Astrocyte (in vitro differentiated cells and primary cell): ENCODE data around the gene PCDHB16. TPM values are rescaled to one million over a fixed set of nuclear protein-coding genes. Genes with fewer than 3 reads are reported as not detected.
"Not testable (repeated sequence)": the region's sequence is repeated elsewhere in the genome, so short reads cannot be mapped to it uniquely, and the experiment has no call there.

ENCODE experiments used
- DNase-seq: peaks from one replicate; pipeline ENCODE4 v3.0.0-alpha.2; 2010; ENCODE audit warnings: low read depth
- FAIRE-seq: peaks from 2 replicates; lab custom pipeline; 2011; peaks lifted over from hg19 to GRCh38; lab: Jason Lieb, UNC
- H2AFZ ChIP-seq: 2 replicates; pipeline ENCODE4 v1.6.0; 2012; ENCODE audit warnings: low read depth, low read length, inconsistent platforms
- H3K27ac ChIP-seq: 2 replicates; pipeline ENCODE4 v1.5.1; 2011; ENCODE audit warnings: low read depth, low read length, inconsistent platforms
- H3K27me3 ChIP-seq: 2 replicates; pipeline ENCODE4 v1.6.0; 2011; ENCODE audit warnings: low read length, inconsistent platforms; ENCODE audit not compliant: insufficient read depth
- H3K36me3 ChIP-seq: 2 replicates; pipeline ENCODE4 v1.5.1; 2011; ENCODE audit warnings: low read length, inconsistent platforms; ENCODE audit not compliant: insufficient read depth
- H3K4me1 ChIP-seq: 2 replicates; pipeline ENCODE4 v1.5.1; 2011; ENCODE audit warnings: low read length, inconsistent platforms; ENCODE audit not compliant: insufficient read depth
- H3K4me2 ChIP-seq: 2 replicates; pipeline ENCODE4 v1.6.0; 2012; ENCODE audit warnings: low read length, inconsistent platforms
- H3K4me3 ChIP-seq: 2 replicates; pipeline ENCODE4 v1.5.1; 2011; ENCODE audit warnings: low read depth, mild to moderate bottlenecking, low read length, inconsistent platforms; ENCODE audit not compliant: insufficient read depth
- H3K79me2 ChIP-seq: 2 replicates; pipeline ENCODE4 v1.6.0; 2012; ENCODE audit warnings: mild to moderate bottlenecking, low read length, inconsistent platforms; ENCODE audit not compliant: insufficient read depth
- H3K9ac ChIP-seq: 2 replicates; pipeline ENCODE4 v1.6.0; 2012; ENCODE audit warnings: mild to moderate bottlenecking, low read length, inconsistent platforms
- H3K9me3 ChIP-seq: 2 replicates; pipeline ENCODE4 v1.5.1; 2012; ENCODE audit warnings: low read depth, mild to moderate bottlenecking, low read length, inconsistent platforms; ENCODE audit not compliant: insufficient read depth
- H4K20me1 ChIP-seq: 2 replicates; pipeline ENCODE4 v1.6.0; 2012; ENCODE audit warnings: low read length, inconsistent platforms; ENCODE audit not compliant: insufficient read depth
- H3K27ac Mint-ChIP-seq: one replicate; pipeline ENCODE4 v1.8.0; 2021; ENCODE audit warnings: mild to moderate bottlenecking, mixed read lengths; ENCODE audit not compliant: unreplicated experiment
- H3K27me3 Mint-ChIP-seq: one replicate; pipeline ENCODE4 v1.8.0; 2021; ENCODE audit warnings: low read depth, mixed read lengths; ENCODE audit not compliant: unreplicated experiment
- H3K36me3 Mint-ChIP-seq: one replicate; pipeline ENCODE4 v1.8.0; 2021; ENCODE audit warnings: low read depth, mixed read lengths; ENCODE audit not compliant: unreplicated experiment
- H3K4me1 Mint-ChIP-seq: one replicate; pipeline ENCODE4 v1.8.0; 2021; ENCODE audit warnings: low read depth, mixed read lengths; ENCODE audit not compliant: unreplicated experiment
- H3K4me3 Mint-ChIP-seq: one replicate; pipeline ENCODE4 v1.8.0; 2021; ENCODE audit warnings: mild to moderate bottlenecking, moderate library complexity, mixed read lengths; ENCODE audit not compliant: unreplicated experiment
- H3K9me3 Mint-ChIP-seq: one replicate; pipeline ENCODE4 v1.8.0; 2021; ENCODE audit warnings: mild to moderate bottlenecking, mixed read lengths; ENCODE audit not compliant: unreplicated experiment
- EZH2 ChIP-seq: IDR thresholded peaks from 2 replicates; pipeline ENCODE4 v1.6.1; 2012; ENCODE audit warnings: mild to moderate bottlenecking, low read length, inconsistent platforms; ENCODE audit not compliant: insufficient read depth
- total RNA-seq: library from RNA; stranded (reverse); gene quantifications from 2 replicates; pipeline ENCODE4 v1.2.1, GENCODE V29; 2021
- TF ChIP-seq, protein P1 (sequence below): IDR thresholded peaks from 2 replicates; pipeline ENCODE4 v1.5.1; 2011; ENCODE audit warnings: low read depth, mild to moderate bottlenecking, inconsistent platforms, low read length, moderate library complexity; ENCODE audit not compliant: insufficient read depth

PCDHB16 gene
- total RNA-seq, 1 donor from 2014 or later, result 3.2 TPM

- FAIRE-seq (no peak), DNase-seq (no peak)
- H3K27me3 Mint-ChIP-seq, result peaks cover 1% of the 10 kb centered on the region
- H3K4me3 ChIP-seq, result no peak within 1 kb of the TSS
- H4K20me1 ChIP-seq, result no peaks in the 10 kb centered on the region
- H3K36me3 Mint-ChIP-seq, result peaks cover 5% of the 10 kb centered on the region
- H3K9ac ChIP-seq, result no peak within 1 kb of the TSS
- H3K9me3 Mint-ChIP-seq, result peaks cover 6% of the 10 kb centered on the region
- TF ChIP-seq, protein P1, sequence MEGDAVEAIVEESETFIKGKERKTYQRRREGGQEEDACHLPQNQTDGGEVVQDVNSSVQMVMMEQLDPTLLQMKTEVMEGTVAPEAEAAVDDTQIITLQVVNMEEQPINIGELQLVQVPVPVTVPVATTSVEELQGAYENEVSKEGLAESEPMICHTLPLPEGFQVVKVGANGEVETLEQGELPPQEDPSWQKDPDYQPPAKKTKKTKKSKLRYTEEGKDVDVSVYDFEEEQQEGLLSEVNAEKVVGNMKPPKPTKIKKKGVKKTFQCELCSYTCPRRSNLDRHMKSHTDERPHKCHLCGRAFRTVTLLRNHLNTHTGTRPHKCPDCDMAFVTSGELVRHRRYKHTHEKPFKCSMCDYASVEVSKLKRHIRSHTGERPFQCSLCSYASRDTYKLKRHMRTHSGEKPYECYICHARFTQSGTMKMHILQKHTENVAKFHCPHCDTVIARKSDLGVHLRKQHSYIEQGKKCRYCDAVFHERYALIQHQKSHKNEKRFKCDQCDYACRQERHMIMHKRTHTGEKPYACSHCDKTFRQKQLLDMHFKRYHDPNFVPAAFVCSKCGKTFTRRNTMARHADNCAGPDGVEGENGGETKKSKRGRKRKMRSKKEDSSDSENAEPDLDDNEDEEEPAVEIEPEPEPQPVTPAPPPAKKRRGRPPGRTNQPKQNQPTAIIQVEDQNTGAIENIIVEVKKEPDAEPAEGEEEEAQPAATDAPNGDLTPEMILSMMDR, result peak; percentile 3
- TF ChIP-seq EZH2, result no peak
- no peak within 1 kb of the TSS for H3K4me3 Mint-ChIP-seq
- H2AFZ ChIP-seq, result no peak within 1 kb of the TSS
- H3K36me3 ChIP-seq, result no peaks in the 10 kb centered on the region
- H3K27ac Mint-ChIP-seq, result no peak within 1 kb of the TSS
- H3K4me1 Mint-ChIP-seq, result no peaks in the 10 kb centered on the region
- H3K27me3 ChIP-seq, result no peaks in the 10 kb centered on the region
- H3K4me2 ChIP-seq, result no peak within 1 kb of the TSS
- no peaks in the 10 kb centered on the region for H3K4me1 ChIP-seq
- no peak within 1 kb of the TSS for H3K27ac ChIP-seq
- H3K9me3 ChIP-seq, result no peaks in the 10 kb centered on the region
- H3K79me2 ChIP-seq, result no peaks in the 10 kb centered on the region
Measured at GRCh38 chr5:141208478-141208877, 26.3 kb downstream of the PCDHB16 start, which contains the start of gene PCDHB12. Gene PCDHB12 (plus strand): TSS chr5:141208719. CDS start chr5:141208908, 189 bp downstream.

DNA sequence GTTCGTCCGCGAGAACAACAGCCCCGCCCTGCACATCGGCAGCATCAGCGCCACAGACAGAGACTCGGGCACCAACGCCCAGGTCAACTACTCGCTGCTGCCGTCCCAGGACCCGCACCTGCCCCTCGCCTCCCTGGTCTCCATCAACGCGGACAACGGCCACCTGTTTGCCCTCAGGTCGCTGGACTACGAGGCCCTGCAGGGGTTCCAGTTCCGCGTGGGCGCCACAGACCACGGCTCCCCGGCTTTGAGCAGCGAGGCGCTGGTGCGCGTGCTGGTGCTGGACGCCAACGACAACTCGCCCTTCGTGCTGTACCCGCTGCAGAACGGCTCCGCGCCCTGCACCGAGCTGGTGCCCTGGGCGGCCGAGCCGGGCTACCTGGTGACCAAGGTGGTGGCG is 28.1 kb downstream of the PCDHB16 start:
- H3K36me3 ChIP-seq, H4K20me1 ChIP-seq, H3K27me3 Mint-ChIP-seq, H3K27ac ChIP-seq, H3K27me3 ChIP-seq, H3K9ac ChIP-seq, H3K4me2 ChIP-seq, H3K4me3 ChIP-seq, H2AFZ ChIP-seq, H3K79me2 ChIP-seq, H3K4me1 ChIP-seq, DNase-seq, H3K9me3 ChIP-seq, H3K4me1 Mint-ChIP-seq, H3K27ac Mint-ChIP-seq, H3K4me3 Mint-ChIP-seq, FAIRE-seq: not testable (repeated sequence)
- H3K9me3 Mint-ChIP-seq, result peaks cover 14% of the 10 kb centered on the region
- peaks cover 12% of the 10 kb centered on the region for H3K36me3 Mint-ChIP-seq

- H3K4me2 ChIP-seq, H3K27me3 Mint-ChIP-seq, H3K27ac ChIP-seq, FAIRE-seq, H2AFZ ChIP-seq, H3K9ac ChIP-seq, H3K27me3 ChIP-seq, H3K4me1 Mint-ChIP-seq, H3K79me2 ChIP-seq, H3K36me3 ChIP-seq, DNase-seq, H3K4me1 ChIP-seq, H4K20me1 ChIP-seq, H3K9me3 ChIP-seq, H3K27ac Mint-ChIP-seq, H3K4me3 ChIP-seq: not testable (repeated sequence)
- H3K4me3 Mint-ChIP-seq, result peak overlapping the region; percentile 50
- peaks cover 13% of the 10 kb centered on the region for H3K36me3 Mint-ChIP-seq
- H3K9me3 Mint-ChIP-seq, result peaks cover 16% of the 10 kb centered on the region
Measured at GRCh38 chr5:141210849-141211248, 28.7 kb downstream of the PCDHB16 start.

DNA sequence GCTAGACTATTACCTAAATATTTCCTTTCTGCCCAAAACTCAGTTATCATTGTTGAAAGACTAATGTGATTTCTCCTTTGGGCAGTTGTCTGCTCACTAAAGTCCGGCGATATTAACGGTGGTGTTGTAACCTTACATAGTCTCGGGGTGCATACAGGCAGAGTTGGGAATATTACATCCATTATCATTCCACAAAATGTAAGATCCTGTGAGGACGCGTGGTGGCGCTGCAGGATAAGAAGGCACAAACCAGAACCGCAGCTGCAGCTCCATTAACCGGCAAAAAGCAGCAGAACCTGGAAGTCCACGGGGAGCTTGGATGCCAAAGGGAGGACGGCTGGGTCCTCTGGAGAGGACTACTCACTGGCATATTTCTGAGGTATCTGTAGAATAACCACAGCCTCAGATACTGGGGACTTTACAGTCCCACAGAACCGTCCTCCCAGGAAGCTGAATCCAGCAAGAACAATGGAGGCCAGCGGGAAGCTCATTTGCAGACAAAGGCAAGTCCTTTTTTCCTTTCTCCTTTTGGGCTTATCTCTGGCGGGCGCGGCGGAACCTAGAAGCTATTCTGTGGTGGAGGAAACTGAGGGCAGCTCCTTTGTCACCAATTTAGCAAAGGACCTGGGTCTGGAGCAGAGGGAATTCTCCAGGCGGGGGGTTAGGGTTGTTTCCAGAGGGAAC is 31.6 kb downstream of the PCDHB16 start, which contains the start of gene PCDHB13:
TSS of gene PCDHB13 (plus strand) at position 264 of the 684 bp plus-strand sequence. CDS start at position 469, 205 bp downstream.
- Mint-ChIP-seq H3K9me3 (peaks cover 26% of the 10 kb centered on the region), H3K4me3 (peak within 1 kb of the TSS; percentile 40), H3K36me3 (peaks cover 20% of the 10 kb centered on the region)
- H3K4me1 Mint-ChIP-seq, H3K27ac Mint-ChIP-seq, H3K9ac ChIP-seq, FAIRE-seq, H3K36me3 ChIP-seq, H3K4me1 ChIP-seq, H3K9me3 ChIP-seq, DNase-seq, H3K4me2 ChIP-seq, H3K4me3 ChIP-seq, H3K27ac ChIP-seq, H2AFZ ChIP-seq, H3K27me3 Mint-ChIP-seq, H3K79me2 ChIP-seq, H4K20me1 ChIP-seq, H3K27me3 ChIP-seq: not testable (repeated sequence)

GRCh38 chr5:141214583-141214982 is 32.4 kb downstream of the PCDHB16 start:
- not testable (repeated sequence) for H3K27ac ChIP-seq, H3K27ac Mint-ChIP-seq, H3K36me3 ChIP-seq, H3K27me3 ChIP-seq, DNase-seq, H3K4me2 ChIP-seq, H3K4me1 Mint-ChIP-seq, FAIRE-seq, H3K4me1 ChIP-seq, H3K27me3 Mint-ChIP-seq, H2AFZ ChIP-seq, H3K9me3 ChIP-seq, H3K4me3 ChIP-seq, H4K20me1 ChIP-seq, H3K9ac ChIP-seq, H3K79me2 ChIP-seq, H3K4me3 Mint-ChIP-seq
- Mint-ChIP-seq H3K9me3 (peaks cover 30% of the 10 kb centered on the region), H3K36me3 (peaks cover 20% of the 10 kb centered on the region)
